Stimulated activated CD8-positive, alpha-beta memory T cell treated with anti-CD3 and anti-CD28 coated beads, Interleukin-12 subunit alpha, Interleukin-12 subunit beta, amount 100 ng/mL, for 1 hour (primary cell): ENCODE results near the gene POLR2E.
"Not testable (repeated sequence)": the region's sequence is repeated elsewhere in the genome, so short reads cannot be mapped to it uniquely, and the experiment has no call there.

Experiments used
- DNase-seq: peaks from one replicate; pipeline ENCODE4 v3.0.0-alpha.2; 2020; ENCODE audit warnings: low read depth

POLR2E gene

DNA sequence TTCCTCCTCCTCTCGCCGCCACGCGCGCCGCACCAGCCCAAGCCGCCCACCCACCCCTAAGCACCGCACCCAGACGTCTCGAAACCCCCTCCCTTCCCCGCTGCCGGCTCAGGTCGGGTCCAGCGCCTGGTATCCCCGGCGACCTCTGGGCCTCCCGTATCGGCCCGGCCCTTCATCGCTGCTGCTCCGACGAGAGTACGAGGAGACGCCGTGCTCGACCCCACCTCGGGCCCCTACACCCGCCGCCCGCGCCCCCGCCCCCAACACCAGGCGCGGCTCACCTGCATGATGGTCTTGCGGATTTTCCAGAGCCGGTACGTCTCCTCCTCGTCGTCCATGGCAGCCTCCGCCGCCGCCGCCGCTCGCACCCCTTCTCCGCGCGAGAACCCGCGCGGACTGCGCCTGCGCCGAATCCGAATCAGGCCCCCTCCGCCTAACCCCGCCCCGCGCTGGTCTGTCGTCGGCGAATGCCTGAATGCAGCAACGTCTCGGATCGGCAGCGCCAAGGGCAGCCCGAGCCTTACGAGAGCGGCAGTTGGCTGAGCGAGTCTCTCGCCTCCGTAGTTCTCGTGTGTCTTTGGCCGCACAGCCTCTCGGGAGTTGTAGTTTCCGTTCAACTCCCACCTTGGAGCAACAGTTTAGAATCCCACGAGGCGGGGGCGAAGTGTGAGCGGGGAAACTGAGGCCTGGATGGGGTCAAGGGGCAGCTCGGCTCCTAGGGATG lies at the start of gene POLR2E:
TSS of gene POLR2E (minus strand) at position 398 of the 724 bp plus-strand sequence. CDS start at position 338, 60 bp downstream.
- peak; percentile 98 for DNase-seq

DNA sequence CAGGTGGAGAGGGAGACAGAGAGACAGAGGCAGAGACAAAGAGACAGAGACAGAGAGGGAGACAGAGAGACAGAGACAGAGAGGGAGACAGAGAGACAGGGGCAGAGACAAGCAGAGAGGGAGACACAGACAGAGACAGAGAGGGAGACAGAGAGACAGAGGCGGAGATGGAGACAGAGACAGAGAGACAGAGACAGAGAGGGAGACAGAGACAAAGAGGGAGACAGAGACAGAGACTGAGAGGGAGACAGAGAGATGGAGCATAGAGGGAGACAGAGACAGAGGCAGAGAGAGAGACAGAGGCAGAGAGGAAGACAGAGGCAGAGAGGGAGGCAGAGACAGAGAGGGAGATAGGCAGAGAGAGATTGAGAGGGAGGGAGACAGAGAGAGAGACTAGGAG lies 49.6 kb upstream of the POLR2E start:
- no peak for DNase-seq

GRCh38 chr19:1143828-1144399 lies 48.7 kb upstream of the POLR2E start:
- DNase-seq, result no peak

DNA sequence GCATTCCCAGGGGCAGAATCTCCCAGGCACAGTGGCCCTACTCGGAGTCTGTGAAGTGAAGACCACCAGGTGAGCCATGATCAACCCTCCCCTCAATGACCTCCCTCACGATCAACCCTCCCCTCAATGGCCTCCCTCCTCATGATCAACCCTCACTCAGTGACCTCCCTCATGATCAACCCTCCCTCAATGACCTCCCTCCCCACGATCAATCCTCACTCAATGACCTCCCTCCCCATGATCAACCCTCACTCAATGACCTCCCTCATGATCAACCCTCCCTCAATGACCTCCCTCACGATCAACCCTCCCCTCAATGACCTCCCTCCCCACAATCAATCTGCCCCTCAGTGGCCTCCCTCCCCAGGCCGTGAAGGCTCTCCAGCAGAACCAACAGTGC lies 46.8 kb upstream of the POLR2E start:
- DNase-seq, result no peak

DNA sequence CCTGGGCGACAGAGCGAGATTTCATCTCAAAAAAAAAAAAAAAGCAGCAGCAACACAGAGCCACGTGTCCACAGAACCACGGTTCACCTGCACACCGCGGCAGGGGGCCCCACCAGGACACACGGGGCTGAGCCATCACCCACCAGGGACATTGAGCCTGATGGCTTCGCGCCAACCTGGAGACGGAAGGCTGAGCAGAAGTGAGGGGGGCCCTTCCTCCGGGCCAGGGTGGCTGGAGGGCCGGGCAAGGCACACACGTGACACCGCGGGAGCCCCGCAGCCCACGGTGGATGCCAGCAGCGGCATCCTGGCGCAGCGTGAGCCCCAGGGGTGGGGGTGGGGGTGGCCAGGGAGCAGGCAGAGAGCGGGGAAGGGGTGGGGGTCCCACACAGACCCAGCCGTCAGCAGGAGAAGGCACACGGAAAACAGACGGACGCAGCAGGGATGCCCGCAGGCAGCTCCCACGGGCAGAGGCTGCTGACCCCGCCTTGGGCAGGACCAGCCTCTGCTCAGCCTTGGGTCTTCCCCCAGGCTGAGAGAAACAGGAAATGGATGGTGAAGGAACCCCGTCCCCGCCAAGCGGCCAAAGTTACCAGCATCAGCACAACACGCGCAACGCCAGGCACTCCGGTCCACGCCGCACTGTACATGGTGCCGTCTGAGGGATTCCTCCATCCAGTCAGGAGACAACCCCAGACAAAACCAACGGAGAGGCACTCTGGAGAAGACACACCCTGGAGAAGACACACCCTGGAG lies 45.3 kb upstream of the POLR2E start:
- no peak for DNase-seq

- no peak for DNase-seq
These were observed 44.0 kb upstream of the POLR2E start for GRCh38 chr19:1139126-1139525.

DNA sequence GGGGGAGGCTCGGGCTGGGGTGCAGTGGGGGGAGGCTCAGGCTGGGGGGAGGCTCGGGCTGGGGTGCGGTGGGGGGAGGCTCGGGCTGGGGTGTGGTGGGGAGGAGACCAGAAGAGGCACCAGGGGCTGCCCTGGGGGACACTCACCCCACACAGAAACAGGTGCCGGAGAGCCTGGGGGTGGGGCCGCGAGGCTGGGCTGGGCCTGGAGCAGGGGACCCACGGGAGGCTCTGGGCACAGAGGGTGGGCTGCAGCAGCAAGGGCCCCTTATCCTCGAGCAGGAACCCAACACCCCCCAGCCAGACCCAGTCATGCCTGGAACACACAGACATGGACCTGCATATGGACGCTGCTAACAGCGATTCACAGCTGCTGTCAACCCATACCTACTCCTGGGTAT lies 42.9 kb upstream of the POLR2E start:
- no peak for DNase-seq

DNA sequence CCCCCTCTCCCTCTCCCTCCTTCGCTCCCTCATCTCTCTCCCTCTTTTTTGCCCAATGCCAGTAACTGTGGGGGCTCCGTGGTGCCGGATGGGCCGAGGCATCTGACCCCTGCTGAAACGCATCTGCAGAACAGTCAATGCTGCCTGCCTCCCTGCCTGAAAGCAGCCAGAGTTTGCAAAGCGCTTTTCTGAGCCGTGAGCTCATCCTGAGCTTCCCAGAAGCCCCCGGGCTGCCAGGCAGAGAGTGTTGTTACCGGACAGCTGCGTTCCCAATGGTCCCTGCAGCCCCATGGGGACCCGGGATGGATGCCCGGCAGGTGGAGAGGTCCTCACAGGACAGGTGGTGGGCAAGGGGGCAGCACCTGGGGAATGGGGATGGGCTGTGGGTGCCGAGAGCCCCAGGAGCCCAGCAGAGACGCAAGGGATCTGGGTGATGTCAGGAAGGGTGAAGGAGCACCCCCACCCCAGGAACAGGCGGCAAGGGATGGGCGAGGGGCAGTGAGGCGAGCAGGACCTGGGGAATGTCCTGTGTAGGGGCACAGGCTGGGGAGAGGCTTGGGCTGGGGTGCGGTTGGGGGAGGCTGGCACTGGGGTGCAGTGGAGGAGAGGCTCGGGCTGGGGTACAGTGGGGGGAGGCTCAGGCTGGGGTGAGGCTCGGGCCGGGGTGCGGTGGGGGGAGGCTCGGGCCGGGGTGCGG lies 41.6 kb upstream of the POLR2E start:
- no peak for DNase-seq

- no peak for DNase-seq
These were observed 41.0 kb upstream of the POLR2E start for GRCh38 chr19:1136201-1136600.

GRCh38 chr19:1135454-1135853 lies 40.3 kb upstream of the POLR2E start:
- no peak for DNase-seq

DNA sequence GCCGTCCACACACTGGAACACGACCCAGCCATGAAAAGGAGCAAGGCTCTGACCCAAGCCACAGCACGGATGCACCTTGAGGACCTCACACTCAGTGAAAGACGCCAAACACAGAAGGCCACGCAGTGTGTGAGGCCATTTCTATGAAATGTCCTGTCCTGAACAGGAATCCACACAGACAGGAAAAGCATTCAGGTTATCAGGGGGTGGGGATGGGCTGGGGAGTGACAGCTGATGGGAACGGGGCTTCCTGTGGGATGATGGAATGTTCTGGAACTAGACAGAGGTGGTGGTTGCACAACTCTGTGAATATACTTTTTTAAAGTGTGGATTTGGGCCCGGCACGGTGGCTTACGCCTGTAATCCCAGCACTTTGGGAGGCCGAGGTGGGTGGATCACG lies 39.3 kb upstream of the POLR2E start:
- DNase-seq, result no peak

- peak; percentile 42 for DNase-seq
These were observed 38.3 kb upstream of the POLR2E start for GRCh38 chr19:1133471-1133929.

- DNase-seq, result no peak
These were observed 37.6 kb upstream of the POLR2E start for GRCh38 chr19:1132552-1133383.

DNA sequence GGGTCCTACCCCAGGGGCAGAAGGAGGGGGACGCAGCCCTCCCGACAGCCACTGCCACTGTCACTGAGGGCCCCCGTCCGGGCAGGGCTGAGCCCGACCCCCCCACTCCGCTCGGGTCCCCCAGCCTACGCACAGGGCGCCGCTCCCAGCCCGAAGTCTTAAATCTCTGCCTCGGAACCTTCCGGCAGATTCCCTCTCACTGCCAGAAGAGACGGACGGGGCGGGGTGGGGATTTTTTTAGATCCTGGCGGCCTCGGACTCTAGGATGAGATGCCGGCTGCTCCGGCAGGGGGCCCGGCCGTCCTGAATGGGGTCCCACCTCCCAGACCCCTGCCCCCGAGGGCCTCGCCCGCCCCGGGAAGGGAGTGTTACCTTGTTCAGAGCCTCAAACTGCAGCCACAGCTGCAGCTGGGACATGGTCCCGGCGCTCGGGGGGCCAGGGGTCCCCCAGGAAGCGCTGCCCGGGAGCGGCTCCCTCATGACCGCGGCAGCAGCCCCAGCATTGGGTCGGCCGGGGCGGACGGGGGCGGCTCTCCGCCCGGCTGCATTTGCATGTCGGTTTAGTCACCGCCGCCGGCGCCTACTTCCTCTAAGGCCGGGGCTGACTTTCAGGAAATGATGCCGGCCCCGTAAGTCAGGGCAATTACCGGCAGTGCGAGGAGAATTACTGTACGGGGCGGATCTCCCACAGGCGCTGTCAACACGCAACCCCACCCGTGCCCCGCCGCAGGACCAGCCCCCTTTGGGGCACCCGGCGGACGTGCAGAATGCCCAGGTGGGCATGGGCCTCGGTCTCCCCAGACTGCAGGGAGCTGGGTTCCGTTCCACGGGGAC lies 36.8 kb upstream of the POLR2E start:
- peak; percentile 78 for DNase-seq

DNA sequence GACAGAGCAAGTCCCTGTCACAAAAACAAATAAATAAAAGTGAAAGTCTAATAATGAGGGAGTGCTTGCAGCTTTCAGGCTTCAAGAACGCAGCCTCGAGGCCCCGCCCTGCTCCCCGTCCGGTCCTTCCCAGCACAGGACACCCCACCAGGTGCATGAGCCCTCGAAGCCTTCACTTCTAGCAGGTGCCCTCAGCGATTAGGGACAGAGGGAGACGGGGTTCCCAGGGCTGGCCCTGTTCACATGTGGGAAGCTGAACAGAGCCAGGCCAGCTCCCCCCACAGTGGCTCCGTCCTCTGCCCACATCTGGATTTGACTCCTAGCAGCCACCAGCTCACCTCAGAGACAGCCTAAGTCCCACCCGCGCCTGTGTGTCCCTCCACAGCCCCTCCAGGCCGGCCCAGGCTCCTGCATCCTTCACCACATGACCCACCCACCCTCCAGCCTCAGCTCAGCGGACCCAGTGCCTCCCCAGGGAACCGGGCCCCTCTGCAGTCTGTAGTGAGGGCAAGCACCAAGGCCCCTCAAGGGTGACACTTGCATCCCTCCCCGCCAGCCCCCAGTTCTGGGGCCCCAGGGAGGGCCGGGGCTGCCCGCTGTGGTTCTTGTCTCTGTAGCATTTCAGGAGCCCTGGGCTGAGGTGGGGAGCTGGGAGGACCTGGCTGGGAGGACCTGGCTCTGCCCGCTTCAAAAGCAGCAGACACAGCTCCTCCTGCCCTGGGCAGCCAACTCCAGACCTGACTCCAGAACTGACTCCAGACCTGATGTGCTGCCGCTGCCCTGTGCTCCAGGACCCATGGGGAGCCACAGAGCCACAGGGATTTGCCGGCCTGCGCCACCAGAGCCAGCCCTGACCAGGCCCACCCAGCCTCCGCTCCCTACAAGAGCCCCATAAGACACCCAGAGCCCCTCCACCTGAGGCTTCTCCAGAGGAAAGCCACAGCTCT lies 35.9 kb upstream of the POLR2E start:
- no peak for DNase-seq

DNA sequence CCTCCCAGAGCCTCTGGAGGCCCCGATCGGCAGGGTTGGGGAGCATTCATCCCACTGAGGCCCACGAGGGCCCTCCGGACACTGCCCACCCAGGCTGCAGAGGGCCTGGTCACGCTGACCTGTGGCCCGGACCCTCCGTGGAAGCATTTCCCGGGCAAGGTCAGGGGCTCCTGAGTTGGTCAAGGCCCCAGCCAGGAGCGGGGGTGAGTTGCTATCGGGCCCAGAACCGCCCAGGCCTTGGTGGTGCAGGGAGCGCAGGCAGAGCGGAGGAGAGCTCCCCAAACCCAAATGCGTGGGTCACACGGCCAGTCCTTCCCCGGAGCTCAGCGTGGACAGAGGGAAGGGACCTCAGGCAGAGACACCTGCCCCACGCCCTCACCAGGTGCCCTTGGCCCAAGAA lies 34.4 kb upstream of the POLR2E start:
- no peak for DNase-seq

DNA sequence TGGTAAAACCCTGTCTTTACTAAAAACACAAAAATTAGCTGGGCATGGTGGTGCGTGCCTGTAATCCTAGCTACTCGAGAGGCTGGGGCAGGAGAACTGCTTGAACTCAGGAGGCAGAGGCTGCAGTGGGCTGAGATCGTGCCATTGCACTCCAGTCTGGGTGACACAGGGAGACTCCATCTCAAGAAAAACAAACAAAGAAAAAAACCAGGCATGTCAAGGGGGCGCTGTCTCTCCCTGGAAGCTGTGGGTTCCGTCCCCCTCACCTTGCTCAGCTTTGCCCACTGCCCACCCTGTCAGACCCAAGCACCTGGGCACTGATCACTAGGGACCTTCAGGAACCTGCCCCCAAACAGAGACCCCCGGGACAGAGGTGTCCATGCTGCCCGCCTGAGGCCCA lies 33.9 kb upstream of the POLR2E start:
- DNase-seq, result not testable (repeated sequence)

DNA sequence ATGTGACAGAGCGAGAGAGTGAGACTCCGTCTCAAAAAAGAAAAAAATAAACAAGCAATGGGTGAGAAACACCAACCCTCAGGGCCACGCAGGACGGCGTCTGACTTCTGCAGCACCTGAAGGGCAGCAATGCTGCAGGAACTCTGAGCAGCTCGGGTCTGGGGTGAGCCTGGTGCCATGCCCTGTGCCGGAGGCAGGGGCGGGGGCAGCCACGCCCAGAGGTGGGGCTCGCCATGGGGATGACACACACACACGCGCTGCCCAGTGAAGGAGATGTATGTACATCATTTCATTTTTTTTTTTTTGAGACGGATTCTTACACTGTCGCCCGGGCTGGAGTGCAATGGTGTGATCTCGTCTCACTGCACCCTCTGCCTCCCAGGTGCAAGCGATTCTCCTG lies 32.9 kb upstream of the POLR2E start:
- no peak for DNase-seq

DNA sequence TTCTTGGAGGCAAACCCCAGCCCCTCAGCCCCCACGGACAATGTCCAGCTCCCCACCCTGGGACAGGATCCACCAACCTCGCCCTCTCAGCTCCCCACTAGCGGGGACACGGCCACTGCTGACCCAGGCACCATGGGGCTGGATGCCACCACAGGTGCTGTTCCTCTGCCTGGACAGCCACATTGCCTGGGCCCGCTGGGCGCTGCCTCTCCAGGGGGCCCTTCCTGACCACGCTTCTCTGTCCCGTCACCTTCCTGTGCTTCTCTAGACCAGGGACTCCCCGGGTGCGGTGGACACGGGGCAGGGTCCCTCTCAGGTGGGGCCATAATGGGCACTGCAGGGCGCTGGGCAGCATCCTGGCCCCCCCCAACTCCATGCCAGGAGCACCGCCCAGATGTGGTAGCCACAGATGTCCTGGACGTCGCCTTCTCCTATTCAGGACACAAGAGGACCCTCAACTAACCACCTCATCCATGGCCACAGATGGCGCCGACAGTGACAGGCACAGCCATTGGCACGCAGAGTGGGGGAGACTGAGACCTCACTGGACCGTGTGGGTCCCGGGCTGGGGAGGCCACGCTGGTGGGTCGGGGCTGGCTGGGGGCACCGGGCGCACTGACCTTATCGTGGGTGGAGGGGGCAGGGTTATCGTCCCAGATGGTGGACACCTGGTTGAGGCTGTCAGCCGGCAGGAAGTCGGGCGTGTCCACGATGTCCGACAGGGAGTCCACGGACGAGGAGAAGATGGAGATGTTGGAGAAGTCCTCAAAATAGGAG lies 32.0 kb upstream of the POLR2E start:
- DNase-seq, result no peak
